K562 (cell line): ENCODE measurements around the gene CCDC85C. TPM values are rescaled to one million over a fixed set of nuclear protein-coding genes. Genes with fewer than 3 reads are reported as not detected.
A peak's percentile ranks its signal among the peaks of the same experiment; 100 is the strongest.

Experiments
- ARID4B ChIP-seq: sonication (generic); formaldehyde crosslinking; IDR thresholded peaks from 2 replicates; pipeline ENCODE4 v1.8.0; 2022; ENCODE audit warnings: mild to moderate bottlenecking, missing genetic modification reagents
- ATF4 ChIP-seq: fragments of 450-650 bp; formaldehyde crosslinking; IDR thresholded peaks from 2 replicates; pipeline ENCODE4 v1.4.0; 2022; ENCODE audit warnings: mild to moderate bottlenecking, moderate library complexity
- CREM ChIP-seq: IDR thresholded peaks from 2 replicates; pipeline ENCODE4 v1.6.1; 2014; ENCODE audit warnings: antibody characterized with exemption, low read depth
- CTCFL ChIP-seq: IDR thresholded peaks from 2 replicates; pipeline ENCODE4 v1.6.1; 2011; ENCODE audit warnings: borderline replicate concordance, low read depth, mild to moderate bottlenecking, moderate library complexity, low read length; ENCODE audit not compliant: insufficient read depth, poor library complexity, severe bottlenecking
- ESRRA ChIP-seq: fragments of 450-650 bp; IDR thresholded peaks from 2 replicates; pipeline ENCODE4 v1.6.1; 2014; ENCODE audit warnings: low read depth, mild to moderate bottlenecking, moderate library complexity, borderline replicate concordance
- EWSR1 ChIP-seq: fragments of 450-650 bp; IDR thresholded peaks from 2 replicates; pipeline ENCODE4 v1.6.1; 2018; ENCODE audit warnings: borderline replicate concordance, mild to moderate bottlenecking, low read depth, moderate library complexity; ENCODE audit not compliant: partially characterized antibody
- HNRNPLL ChIP-seq: fragments of 200-400 bp; formaldehyde crosslinking; IDR thresholded peaks from 2 replicates; pipeline ENCODE4 v1.6.1; 2017; ENCODE audit warnings: low read length, low read depth, mild to moderate bottlenecking; ENCODE audit not compliant: poor library complexity, severe bottlenecking
- MAFG ChIP-seq: fragments of 450-650 bp; conservative IDR thresholded peaks from 2 replicates; pipeline ENCODE4 v1.6.1; 2016; ENCODE audit warnings: missing genetic modification characterization, missing compliant biosample characterization
- NCOA6 ChIP-seq: fragments of 450-650 bp; IDR thresholded peaks from 2 replicates; pipeline ENCODE4 v1.6.1; 2017; ENCODE audit warnings: mild to moderate bottlenecking
- SP2 ChIP-seq: IDR thresholded peaks from 2 replicates; pipeline ENCODE4 v1.6.1; 2011; ENCODE audit warnings: mild to moderate bottlenecking, low read depth, low read length, moderate library complexity; ENCODE audit not compliant: poor library complexity, severe bottlenecking; ENCODE audit errors: extremely low read depth
- TRIM28 ChIP-seq: fragments of 450-650 bp; IDR thresholded peaks from 2 replicates; pipeline ENCODE4 v1.6.1; 2017
- ZBTB9 ChIP-seq: fragments of 450-650 bp; formaldehyde crosslinking; IDR thresholded peaks from 2 replicates; pipeline ENCODE4 v1.4.0; 2020; ENCODE audit warnings: mild to moderate bottlenecking, moderate library complexity
- ZNF174 ChIP-seq: fragments of 250-450 bp; sonication (Bioruptor Pico); IDR thresholded peaks from 2 replicates; pipeline ENCODE4 v1.4.0; 2020; ENCODE audit warnings: mild to moderate bottlenecking
- ZNF24 ChIP-seq: fragments of 450-650 bp; IDR thresholded peaks from 2 replicates; pipeline ENCODE4 v1.6.1; 2016
- ZNF277 ChIP-seq: fragments of 250-450 bp; sonication (Bioruptor Pico); IDR thresholded peaks from 2 replicates; pipeline ENCODE4 v1.8.0; 2022; ENCODE audit warnings: inconsistent platforms, mild to moderate bottlenecking, moderate library complexity, borderline replicate concordance
- ZNF57 ChIP-seq: fragments of 450-650 bp; formaldehyde crosslinking; IDR thresholded peaks from 2 replicates; pipeline ENCODE4 v1.4.0; 2020; ENCODE audit warnings: mild to moderate bottlenecking, moderate library complexity
- ZNF780A ChIP-seq: fragments of 250-450 bp; sonication (Bioruptor Pico); IDR thresholded peaks from 2 replicates; pipeline ENCODE4 v1.5.0; 2021; ENCODE audit warnings: mild to moderate bottlenecking
- polyA plus RNA-seq, 8 experiments: library from polyadenylated mRNA; depleted of rRNA in 4 of 8; stranded (reverse) in 5 of 8; unstranded in 3 of 8; fragments of >200 nt; fragmentation: Nextera tagmentation in 2 of 8; fragmentation: Illumina TruSeq in 1 of 8; extraction: Ambion mirVana in 2 of 8; extraction: Trizol in 1 of 8; gene quantifications; 2 replicates each; pipeline versions ENCODE4 v1.2.1 to v1.2.3, GENCODE V29; 2011 to 2014; ENCODE audit warnings: inconsistent platforms in 1 of 8, missing spikeins in 1 of 8
- total RNA-seq, 7 experiments: library from RNA; depleted of rRNA in 6 of 7; stranded (reverse); fragments of >200 nt in 6 of 7; fragmentation: Illumina TruSeq in 2 of 7; extraction: Trizol in 2 of 7; gene quantifications; 2 replicates each; pipeline versions ENCODE4 v1.2.1 to v1.2.3, GENCODE V29; 2011 to 2021; ENCODE audit warnings: low replicate concordance in 1 of 7

CCDC85C gene
- total and polyA plus RNA-seq, 9 of the 15 experiments (the other 6 are each of a cell fraction or from before 2014, with no cell fraction given), result 0.18 to 22.0 (median 6.3) TPM

- TF ChIP-seq CTCFL (no peak), ZNF57 (no peak), HNRNPLL (no peak), MAFG (no peak), TRIM28 (no peak), NCOA6 (no peak), ZNF174 (CRISPR knock-in tag) (no peak), ZNF24 (no peak), ZNF277 (CRISPR knock-in tag) (no peak), ARID4B (no peak), CREM (peak; percentile 18; the same call in 1 of the 2 replicates), ZBTB9 (no peak), SP2 (no peak), ESRRA (0 out of 2 replicates have a peak, but pooled peaks have one; percentile 14), EWSR1 (no peak), ATF4 (CRISPR knock-in tag) (no peak), ZNF780A (no peak)
Observed at GRCh38 chr14:99572173-99572999, 31.6 kb downstream of the CCDC85C start (continued).
